Activated CD4-positive, alpha-beta T cell treated with anti-CD3 and anti-CD28 coated beads for 1 hour (primary cell): ENCODE measurements around the gene FOXP1.
"Not testable (repeated sequence)": the region's sequence is repeated elsewhere in the genome, so short reads cannot be mapped to it uniquely, and the experiment has no call there.

ENCODE experiments used
- DNase-seq: peaks from one replicate; pipeline ENCODE4 v3.0.0-alpha.2; 2020

FOXP1 gene

DNA sequence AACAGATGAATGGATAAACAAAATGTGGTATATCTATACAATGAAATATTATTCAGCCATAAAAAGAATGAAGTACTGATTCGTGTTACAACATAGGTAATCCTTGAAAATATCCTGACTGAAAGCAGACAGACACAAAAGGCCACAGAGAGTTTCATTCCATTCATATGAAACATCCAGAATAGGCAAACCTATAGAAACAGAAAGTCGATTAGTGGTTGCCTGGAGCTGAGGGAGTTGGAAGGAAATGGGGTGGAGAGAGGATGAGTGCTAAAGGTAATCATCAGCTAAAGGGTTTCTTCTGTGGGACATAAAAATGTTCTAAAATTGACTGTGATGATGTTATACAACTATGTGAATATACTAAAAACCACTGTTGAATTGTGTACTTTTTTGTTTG is 22.9 kb downstream of the FOXP1 start:
- DNase-seq: no peak

DNA sequence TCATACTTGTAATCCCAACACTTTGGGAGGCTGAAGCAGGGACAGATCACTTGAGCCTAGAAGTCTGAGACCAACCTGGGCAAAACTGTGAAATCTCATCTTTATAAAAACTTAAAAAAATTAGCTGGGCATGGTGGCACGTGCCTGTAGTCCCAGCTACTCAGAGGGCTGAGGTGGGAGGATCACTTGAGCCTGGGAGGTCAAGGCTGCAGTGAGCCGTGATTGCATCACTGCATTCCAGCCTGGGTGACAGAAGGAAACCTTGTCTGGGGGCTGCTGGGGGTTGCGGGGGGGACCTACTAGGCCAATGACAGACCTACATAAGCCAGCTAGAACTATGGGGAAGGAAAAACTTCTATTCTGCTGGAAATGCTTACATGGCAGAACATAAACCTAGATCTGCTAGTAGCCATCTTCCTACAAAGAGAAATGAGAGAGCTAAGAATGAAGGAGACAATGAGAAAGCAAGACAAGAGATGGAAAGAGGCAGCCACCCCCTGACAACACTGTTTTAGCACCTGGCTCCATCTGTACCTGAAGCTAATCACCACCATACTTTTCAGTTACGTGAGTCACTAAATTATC is 23.9 kb downstream of the FOXP1 start:
- no peak for DNase-seq

DNA sequence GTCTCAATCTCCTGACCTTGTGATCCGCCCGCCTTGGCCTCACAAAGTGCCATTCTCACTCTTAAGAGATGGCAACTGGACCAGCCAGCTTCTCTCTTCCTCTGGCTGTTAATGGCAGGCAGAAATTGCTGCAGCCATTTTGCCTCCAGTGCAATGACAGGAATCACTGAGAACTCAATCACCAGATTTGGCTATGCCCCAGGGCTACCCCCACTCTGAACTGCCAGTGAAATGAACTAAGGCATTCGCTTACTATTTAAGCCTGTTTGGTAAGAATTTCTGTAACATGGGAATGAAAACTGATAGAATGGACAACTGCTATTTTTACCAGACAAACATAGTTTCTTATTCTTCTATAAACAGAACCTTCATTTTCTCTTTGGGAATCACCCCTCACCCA is 24.5 kb downstream of the FOXP1 start:
- DNase-seq: no peak

DNA sequence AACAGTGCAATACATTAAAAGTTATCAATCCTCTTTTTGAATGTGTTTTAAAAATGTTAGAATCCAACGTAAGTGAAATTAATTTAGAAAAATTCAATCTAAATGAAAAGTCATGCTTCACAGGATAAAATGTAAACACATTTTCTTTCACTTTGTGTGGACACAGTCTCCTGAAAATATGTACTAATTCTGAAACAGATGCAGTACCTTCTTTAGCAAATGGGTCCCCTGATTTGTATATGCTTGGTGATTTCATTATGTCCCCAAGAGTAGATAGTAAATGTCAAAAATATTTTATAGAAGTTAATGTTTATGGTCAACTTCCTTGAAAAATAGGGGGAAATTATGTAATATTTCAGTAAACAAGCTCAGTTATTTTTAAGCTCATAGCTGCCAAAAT is 28.9 kb downstream of the FOXP1 start:
- DNase-seq: no peak

DNA sequence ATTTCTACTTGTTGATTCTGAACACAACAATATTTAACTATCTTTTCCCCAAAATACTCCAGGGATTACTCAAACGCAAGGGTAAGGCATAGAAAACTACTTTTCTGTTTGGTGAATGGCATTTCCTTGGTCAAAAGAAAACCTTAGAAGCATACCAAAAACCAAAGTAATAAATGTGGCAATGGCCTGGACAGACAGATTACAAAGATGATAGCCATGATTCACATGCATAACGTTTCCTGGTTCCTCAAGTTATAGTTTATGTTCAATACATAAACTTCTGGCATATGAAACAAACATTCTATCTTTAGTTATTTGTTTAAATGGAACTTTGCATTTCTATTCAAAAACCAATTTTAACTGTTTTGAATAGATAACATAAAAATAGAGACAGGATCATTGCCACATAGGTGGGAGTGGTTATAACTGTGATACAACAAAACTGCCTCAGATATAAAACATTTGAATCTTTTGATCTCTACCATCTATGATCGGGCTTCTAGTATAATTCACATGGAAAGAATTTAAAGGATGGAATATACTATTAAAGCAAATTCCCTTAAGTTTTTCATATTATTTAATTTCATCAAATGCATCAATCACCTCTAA is 32.1 kb downstream of the FOXP1 start:
- no peak for DNase-seq

DNA sequence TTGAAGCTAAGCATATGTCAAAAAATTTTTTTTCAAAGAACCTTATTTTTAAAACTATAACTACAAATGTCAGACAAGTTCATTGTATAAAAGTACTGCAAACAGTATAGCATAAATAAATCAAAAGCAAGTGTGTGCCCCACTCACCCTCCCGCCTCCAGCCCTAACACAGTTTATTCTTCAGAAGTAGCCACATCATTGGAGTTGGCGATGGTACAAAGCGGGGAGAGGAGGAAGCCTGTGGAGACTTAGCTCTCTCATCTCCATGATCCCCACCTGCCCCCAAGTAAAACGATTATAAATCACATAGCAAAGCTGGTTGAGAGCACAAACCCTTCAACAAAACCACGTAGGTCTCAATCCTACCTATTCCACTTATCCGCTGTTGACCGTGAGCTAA is 33.6 kb downstream of the FOXP1 start:
- no peak for DNase-seq

DNA sequence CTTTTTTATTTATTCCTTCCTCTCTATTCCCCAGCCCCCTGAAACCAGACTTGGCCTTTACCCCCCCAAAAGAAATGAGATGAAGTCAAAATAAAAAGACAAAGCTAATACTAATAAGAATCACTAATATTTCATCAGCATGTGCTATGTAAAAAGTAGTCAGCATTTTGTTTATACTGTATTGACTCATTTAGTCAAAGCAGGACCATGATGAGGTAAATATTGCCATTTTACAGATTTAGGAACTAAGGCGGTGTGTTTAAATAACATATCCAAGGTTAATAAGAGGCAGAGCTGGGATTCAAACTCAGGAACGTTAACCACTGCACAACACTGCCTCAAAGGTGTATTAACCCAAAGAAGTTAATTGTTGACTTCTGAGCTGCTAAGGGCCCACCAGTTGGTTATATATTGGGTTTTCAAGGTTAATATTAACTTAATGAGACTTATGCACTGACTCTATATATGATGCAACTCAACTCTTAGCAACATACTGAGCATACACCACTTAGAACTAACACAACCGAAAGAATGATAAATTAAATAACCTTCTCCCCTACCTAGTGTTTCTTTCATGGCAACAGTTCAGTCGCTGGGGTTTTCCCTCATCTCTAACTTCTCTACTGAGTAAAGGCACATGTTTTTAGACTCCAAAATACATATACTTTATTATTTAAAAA is 34.7 kb downstream of the FOXP1 start:
- DNase-seq: no peak

DNA sequence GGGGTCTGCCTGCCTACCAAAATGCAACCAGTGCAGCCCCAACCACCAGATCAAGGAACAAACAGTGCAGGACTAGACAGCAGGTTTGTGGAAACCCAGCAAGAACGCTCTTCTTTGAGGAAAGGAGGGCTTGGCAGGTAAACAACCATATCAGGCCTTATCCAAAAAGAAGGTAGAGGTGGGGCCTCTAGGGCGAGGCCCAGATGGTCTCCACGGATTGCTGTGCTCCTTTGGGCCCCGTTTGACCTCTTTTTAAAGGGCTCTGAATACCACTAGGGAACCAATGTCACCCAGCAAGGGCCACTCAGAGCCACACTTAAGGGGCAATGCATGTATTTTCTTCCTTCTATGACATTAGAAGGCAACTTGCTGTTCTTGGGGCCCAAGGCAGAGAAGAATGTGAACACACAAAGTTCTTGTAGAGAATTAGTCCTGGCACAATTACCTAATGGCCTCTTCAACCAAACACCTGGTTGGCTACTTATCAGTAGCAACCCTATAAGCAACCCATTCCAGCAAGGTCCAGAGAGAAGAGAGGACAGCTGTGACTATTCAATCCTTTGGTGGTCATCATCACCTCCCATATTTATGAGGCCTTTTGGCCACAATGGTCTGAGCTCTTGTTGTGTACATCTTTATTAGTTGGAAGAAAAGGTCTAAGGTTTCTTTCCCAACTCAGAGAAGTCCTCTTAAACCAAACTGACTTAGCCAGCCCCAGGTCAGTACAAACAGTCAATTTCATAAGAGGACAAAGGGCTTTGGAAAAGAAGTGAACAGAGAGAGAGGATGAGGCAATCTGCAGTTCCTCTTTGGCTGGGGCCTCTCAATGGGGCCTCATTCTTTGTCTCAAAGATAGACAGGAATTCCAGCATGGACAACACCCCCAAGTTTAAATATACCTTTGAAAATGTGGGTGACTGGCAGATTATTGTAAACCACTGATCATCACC is 36.0 kb downstream of the FOXP1 start:
- no peak for DNase-seq

DNA sequence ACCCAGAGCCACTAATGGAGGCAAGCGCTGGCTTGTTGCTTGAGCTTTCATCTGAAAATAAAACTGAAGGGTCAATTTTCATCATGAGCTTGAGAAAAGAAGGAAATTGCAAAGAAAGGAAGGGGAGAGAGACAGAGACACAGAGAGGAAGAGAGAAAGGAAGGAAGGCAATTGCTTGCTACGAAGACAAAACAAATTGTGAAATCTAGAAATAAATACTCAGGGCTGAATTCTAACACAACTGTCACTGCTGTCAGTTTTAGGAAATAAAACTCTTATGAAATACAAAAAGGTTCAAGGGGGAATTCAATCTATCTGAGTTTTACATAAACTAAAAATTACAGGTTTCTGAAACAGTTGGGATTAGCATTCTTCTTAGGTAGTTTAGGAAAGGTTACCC is 36.7 kb downstream of the FOXP1 start:
- no peak for DNase-seq

DNA sequence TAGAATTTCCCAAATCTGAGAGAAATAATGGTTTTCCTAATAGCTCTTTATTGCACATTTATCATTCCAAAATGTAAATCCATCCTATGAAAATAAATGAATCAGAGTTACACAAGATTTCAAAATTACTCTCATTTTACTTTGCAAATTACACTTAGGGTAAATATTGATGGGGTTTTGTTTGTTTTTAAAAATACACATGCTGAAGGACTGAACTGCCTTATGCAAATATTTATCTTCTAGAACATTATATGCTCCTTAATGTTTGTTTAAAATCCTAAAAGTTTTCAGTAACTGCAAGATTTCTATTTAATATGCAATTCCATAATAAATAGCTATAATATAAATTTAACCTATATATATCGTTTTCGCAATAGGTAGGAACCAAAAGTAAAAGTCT is 38.2 kb downstream of the FOXP1 start:
- DNase-seq: no peak

DNA sequence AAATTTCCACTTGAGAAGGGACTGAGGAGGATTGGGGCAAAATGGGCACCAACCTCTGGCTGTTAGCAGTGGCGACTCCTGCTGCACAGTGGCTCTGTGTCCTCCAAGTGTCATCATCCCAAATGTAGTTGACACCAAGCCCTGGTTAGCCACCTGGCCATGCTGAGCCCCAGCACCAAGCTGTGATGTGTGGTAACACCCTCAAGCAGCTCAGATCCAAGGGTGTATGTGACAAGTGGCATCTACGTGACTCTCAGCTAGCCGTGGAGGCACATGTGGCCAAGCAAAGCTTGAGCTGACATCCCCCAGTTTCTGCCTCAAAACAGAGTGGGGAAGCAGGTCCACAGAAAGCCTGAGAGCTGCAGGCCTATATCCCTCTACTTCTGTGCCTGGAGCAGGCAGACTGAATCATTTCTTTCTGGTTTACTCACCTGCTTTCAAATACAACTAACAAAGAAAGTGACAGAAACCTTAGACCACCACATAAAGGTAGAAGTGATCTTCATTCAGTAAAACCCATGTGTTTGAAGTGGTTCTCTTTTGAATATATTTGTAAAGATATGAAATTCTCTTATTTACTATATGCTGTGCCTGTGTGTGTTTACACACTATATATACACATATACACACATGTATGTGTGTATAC is 40.0 kb downstream of the FOXP1 start:
- no peak for DNase-seq

DNA sequence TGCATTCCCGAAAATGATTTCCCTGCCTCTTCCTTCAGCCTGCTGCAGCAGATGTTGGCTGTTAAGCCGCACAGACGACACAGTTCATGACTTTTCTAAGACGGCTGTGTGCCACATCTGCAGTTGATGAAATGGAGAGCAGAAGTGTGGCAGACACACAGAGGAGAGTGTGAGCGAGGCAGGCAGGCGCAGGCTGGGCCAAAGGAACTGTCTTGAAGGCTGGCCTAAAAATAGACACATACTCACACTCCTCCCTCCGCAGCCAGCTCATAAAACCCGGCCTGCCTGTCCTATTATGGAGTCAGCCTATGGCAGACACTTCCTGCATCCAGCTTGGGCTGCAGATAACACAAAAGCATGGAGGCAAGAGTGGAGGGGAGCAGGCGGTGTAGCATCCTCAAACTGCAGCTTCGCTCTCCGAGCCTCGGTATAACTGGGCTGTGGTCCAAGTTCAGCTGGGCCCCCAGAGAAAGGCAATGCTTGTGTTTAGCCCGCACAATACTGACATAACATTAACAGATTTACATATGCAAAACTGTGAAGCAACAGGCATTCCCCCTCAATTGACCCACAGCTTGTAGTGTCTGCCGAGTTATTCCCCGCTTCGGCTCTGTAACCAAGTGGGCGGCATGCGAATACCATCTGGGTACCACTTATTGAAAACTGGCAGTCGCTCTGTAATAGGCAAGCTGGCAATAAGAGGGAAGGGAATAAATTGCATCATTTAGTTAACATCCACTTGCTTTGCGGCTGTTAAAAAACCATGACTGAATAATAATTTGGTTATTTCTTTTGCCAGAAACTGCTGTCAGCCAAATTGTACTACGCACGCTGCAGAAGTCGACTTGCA is 40.8 kb downstream of the FOXP1 start:
- DNase-seq: no peak

DNA sequence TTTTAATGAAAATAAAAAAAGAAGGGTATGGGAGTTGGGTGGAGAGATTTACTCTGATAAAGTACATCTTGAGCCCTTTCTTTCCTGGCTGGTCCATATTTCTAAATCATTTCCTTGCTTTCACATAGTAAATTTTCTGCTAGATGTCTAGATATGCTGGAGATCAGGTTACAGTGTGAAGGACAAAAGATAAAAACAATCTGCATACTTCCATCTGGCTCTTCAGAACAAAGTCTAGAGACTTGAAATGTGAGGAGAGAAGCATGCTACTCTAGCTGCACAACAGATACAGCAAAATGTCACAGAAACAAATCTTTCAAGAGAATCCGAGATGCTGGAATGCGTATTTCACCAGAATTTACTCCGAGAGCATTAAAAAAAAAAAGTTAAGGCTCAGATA is 42.2 kb downstream of the FOXP1 start:
- no peak for DNase-seq

DNA sequence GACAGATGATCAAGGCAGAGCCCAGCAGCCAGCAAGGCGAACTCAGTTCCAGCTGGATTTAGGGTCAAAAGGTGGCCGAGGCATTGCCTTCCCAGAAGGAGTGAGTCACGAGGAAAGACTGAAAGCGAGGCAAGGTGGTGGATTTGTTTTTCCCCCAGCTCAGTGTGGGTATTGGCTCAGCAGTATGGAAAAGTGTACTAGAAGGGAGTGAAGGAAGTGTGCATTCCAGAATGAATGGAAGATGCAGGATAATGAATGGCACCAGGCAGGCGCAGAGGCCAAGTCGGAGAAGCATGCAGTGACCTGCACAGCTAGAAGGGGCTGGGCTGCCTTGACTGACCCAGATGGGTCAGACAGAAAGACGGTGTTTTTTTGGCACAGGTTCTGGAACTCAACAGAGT is 46.3 kb downstream of the FOXP1 start:
- no peak for DNase-seq

DNA sequence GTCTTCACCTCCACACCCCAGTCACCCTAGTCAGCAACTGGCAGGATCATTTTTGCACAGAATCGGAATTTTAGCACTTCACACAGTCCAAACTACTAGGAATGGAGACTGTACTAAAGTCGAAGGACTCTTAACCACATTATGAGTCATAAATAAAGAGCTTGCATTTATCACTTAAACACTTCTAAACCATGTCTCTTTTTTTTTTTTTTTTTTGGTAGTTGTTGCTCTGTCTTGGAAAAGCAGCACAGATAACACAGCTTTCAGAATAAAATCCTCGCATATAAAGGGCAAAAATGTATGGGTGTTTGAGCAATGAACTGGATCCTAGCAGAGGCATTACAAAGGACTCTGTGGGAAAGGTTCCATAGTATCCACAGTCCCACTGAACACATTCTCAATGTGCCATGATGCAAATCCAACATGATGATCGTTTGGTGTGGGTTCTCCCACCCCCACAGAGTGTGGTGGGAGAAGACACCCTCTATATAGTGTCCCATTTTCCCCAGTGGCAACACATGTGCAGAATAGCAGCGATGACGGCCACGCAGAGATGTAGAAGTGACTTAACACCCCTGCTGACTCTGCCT is 47.1 kb downstream of the FOXP1 start:
- DNase-seq: no peak

DNA sequence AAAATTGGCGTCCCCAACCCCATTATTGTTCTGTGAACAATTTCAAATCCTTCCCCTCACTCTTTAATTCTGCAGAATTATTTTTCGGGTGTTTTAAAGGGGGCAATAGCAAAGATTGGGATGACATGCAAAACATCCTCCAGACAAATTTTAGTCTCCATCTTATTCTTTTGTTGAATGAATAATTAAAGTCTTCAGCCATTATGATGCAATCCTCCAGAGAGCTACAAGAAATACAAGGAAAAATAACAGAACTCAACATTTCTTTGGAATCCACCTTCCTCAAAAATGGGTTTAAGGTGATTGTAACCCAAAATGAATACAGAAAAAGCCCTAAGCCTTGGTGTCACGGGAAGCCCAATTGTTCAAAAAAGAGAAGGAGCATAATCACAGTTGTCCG is 49.9 kb downstream of the FOXP1 start:
- no peak for DNase-seq

DNA sequence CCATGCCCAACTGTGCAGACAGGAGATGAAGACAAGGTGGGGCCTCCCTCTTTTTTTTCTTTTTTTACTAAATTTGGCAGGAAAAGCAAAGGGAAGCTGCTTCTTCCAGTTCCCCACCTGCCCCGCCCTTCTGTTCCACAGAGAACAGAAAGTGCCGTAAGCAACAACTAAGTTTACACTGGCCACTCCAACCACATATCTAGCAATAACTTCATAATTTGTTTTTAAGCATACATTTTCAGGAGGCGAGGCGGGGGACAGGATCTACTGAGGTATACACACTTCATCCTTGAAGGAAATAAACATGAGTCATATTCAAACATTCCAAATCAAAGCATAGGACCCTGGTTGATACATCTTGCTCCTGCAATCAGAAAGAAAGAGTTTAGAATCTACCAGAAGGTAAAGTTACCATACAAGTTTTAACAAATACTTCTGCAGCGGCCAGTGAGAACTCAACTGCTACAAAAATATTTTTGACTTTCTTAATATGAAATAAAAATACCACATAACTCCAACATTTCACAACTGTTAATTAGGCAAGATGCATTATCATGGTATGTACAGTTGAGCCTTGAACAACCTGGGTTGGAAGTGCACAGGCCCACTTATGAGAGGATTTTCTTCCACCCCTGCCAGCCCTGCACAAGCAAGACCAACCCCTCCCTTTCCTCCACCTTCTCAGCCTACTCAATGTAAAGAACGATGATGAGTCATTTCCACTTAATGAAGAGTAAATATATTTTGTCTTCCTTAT is 50.7 kb downstream of the FOXP1 start:
- no peak for DNase-seq

DNA sequence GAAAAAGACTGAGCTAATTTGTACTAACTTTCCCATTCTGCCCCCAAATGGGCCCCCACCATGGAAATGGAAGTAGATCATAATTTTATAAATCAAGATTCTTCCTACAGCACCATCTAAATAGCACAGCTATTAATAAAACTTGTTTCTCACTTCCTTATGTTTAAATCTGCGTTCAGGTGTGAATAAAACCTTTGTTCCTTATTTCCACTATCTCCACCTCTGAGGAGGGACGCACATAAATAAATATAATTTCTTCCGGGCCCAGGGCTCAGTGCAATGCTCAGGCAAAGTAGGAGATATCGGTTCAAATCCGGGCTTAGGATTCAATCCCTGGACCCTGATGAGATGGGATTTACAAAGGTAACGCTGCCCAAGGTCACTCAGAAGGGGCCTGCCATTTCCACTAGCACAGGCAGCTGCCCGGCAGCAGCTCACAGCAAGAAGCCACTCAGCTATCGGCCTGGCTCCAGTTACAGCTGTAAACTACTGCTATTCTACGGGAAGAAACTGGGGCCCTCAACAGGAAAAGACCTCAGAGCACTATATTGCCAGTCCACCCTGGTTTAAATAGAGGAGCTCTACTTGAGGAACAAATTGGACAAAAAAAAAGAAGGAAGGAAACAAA is 52.5 kb downstream of the FOXP1 start:
- DNase-seq: no peak

DNA sequence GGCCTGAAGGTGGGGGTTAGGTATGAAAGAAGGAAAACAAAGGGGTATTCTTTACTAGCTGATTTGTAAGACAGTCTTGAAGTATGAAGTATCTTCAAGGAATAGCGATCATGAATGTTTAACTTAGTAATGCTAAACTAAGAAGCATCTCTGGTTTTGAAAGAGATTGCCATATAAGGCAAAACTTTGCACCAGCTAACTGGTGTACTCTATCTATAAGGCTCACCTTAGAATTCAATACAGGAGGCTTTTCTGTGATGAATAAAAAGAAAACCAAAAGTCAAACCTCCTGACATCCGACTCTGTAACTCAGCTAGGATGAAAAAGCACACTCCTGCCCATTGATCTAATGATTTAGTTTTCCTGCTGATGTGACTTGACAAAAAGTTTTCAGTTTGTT is 54.7 kb downstream of the FOXP1 start:
- DNase-seq: no peak

DNA sequence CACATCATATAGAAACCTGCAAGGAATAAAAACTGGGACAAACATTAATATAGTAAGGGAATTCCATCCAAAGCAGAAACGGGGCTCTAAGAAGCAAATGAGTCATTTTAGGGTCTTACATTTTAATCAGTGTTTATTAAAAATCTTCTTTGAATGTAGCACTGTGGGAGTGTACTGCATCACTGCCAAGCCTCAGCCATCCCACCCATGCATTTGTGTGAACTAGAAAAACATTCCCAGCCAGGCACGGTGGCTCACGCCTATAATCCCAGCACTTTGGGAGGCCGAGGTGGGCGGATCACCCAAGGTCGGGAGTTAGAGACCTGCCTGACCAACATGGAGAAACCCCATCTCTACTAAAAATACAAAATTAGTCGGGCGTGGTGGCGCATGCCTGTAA is 57.1 kb downstream of the FOXP1 start:
- not testable (repeated sequence) for DNase-seq
